H1 (cell line): ENCODE results near the gene SLC25A27. TPM values are rescaled to one million over a fixed set of nuclear protein-coding genes. Genes with fewer than 3 reads are reported as not detected.

Experiments used
- CTCF ChIA-PET: fragments of 300-600 bp; sonication (Branson Sonifier 250); formaldehyde crosslinking; loops from one replicate; lab custom pipeline; 2021; ENCODE audit not compliant: partially characterized antibody; lab: Charles Lee
- POLR2A ChIA-PET: fragments of 300-600 bp; sonication (Branson Sonifier 250); formaldehyde crosslinking; loops from one replicate; lab custom pipeline; 2021; ENCODE audit warnings: inconsistent platforms; ENCODE audit not compliant: partially characterized antibody; lab: Charles Lee
- DNase-seq, 2 experiments: peaks; one replicate each; pipeline versions ENCODE4 v3.0.0 to v3.0.0-alpha.2; 2010 to 2022; ENCODE audit warnings: low spot score in 2 of 2, low read depth in 1 of 2, mixed read lengths in 1 of 2
- FAIRE-seq: peaks from 2 replicates; lab custom pipeline; 2011; peaks lifted over from hg19 to GRCh38; lab: Jason Lieb, UNC
- H2AFZ ChIP-seq: 2 replicates; pipeline ENCODE4 v1.8.1; 2012; ENCODE audit warnings: low read length, inconsistent platforms
- H2AK5ac ChIP-seq: 2 replicates; pipeline ENCODE4 v1.6.1; 2013; ENCODE audit warnings: low read depth, low read length
- H2BK120ac ChIP-seq: replicated peaks from 2 replicates; pipeline ENCODE3; 2013; ENCODE audit warnings: low read depth, low read length, inconsistent platforms
- H2BK12ac ChIP-seq: 2 replicates; pipeline ENCODE4 v1.6.1; 2013; ENCODE audit warnings: low read depth, low read length
- H2BK15ac ChIP-seq: 2 replicates; pipeline ENCODE4 v1.6.1; 2013; ENCODE audit warnings: low read length
- H2BK20ac ChIP-seq: 2 replicates; pipeline ENCODE4 v1.6.1; 2013; ENCODE audit warnings: low read length
- H2BK5ac ChIP-seq: 2 replicates; pipeline ENCODE4 v1.6.1; 2013; ENCODE audit warnings: low read depth, low read length
- H3K14ac ChIP-seq: 2 replicates; pipeline ENCODE4 v1.6.1; 2013; ENCODE audit warnings: inconsistent platforms; ENCODE audit not compliant: insufficient read length
- H3K18ac ChIP-seq: 2 replicates; pipeline ENCODE4 v1.6.1; 2013; ENCODE audit warnings: low read length; ENCODE audit errors: extremely low read depth
- H3K23ac ChIP-seq: 2 replicates; pipeline ENCODE4 v1.6.1; 2013; ENCODE audit warnings: inconsistent platforms; ENCODE audit not compliant: insufficient read length
- H3K23me2 ChIP-seq: 2 replicates; pipeline ENCODE4 v1.6.1; 2013; ENCODE audit warnings: low read depth, low read length
- H3K27ac ChIP-seq: 2 replicates; pipeline ENCODE4 v1.6.1; 2011; ENCODE audit warnings: low read depth, low read length, inconsistent platforms
- H3K27me3 ChIP-seq, 4 experiments: replicated peaks in 1 of 4; 1 replicate in 1 of 4; 2 replicates in 3 of 4; pipeline versions ENCODE4 v1.6.1 to v1.8.1; 2011 to 2013; ENCODE audit warnings: low read length in 3 of 4, mild to moderate bottlenecking in 3 of 4, inconsistent platforms in 2 of 4, mixed read lengths in 2 of 4, moderate library complexity in 1 of 4; ENCODE audit not compliant: control insufficient read depth in 3 of 4, insufficient read depth in 3 of 4; ENCODE audit errors: extremely low read depth in 1 of 4
- H3K36me3 ChIP-seq, 4 experiments: 2 replicates each; pipeline versions ENCODE4 v1.6.1 to v1.8.1; 2011 to 2013; ENCODE audit warnings: mild to moderate bottlenecking in 4 of 4, low read length in 3 of 4, moderate library complexity in 2 of 4, control low read depth in 1 of 4, inconsistent platforms in 1 of 4; ENCODE audit not compliant: insufficient read depth in 4 of 4, control insufficient read depth in 2 of 4
- H3K4ac ChIP-seq: replicated peaks from 2 replicates; pipeline ENCODE3; 2013; ENCODE audit warnings: low read length, low read depth, mixed read lengths, inconsistent platforms; ENCODE audit not compliant: insufficient read length
- H3K4me1 ChIP-seq, 4 experiments: replicated peaks in 1 of 4; 1 replicate in 1 of 4; 2 replicates in 3 of 4; pipeline versions ENCODE4 v1.6.1 to v1.8.1; 2011 to 2013; ENCODE audit warnings: low read length in 3 of 4, inconsistent platforms in 2 of 4, mixed read lengths in 1 of 4; ENCODE audit not compliant: insufficient read depth in 4 of 4, control insufficient read depth in 3 of 4
- H3K4me2 ChIP-seq, 2 experiments: 2 replicates each; pipeline versions ENCODE4 v1.6.1 to v1.8.1; 2011 to 2013; ENCODE audit warnings: low read depth in 2 of 2, low read length in 2 of 2, control low read depth in 1 of 2, inconsistent platforms in 1 of 2, mild to moderate bottlenecking in 1 of 2; ENCODE audit not compliant: insufficient read depth in 1 of 2
- H3K4me3 ChIP-seq, 4 experiments: fragments of 200-600, 300-600 bp in 1 of 4; sonication (generic), shearing (Covaris generic), sonication (Bioruptor Twin) in 1 of 4; 2 replicates each; pipeline versions ENCODE4 v1.5.1 to v1.8.1; 2011 to 2016; ENCODE audit warnings: low read length in 4 of 4, low read depth in 3 of 4, control low read depth in 2 of 4, inconsistent platforms in 2 of 4, mild to moderate bottlenecking in 2 of 4, mixed read lengths in 1 of 4, moderate library complexity in 1 of 4; ENCODE audit not compliant: insufficient read depth in 2 of 4; ENCODE audit errors: extremely low read depth in 1 of 4
- H3K56ac ChIP-seq: replicated peaks from 2 replicates; pipeline ENCODE3; 2013; ENCODE audit warnings: low read depth, mild to moderate bottlenecking, mixed read lengths, low read length, inconsistent platforms; ENCODE audit not compliant: insufficient read length
- H3K79me1 ChIP-seq: 2 replicates; pipeline ENCODE4 v1.6.1; 2013; ENCODE audit warnings: low read depth, low read length, control low read depth
- H3K79me2 ChIP-seq, 2 experiments: 2 replicates each; pipeline versions ENCODE4 v1.6.1 to v1.8.1; 2012 to 2013; ENCODE audit warnings: low read length in 2 of 2, mild to moderate bottlenecking in 2 of 2, inconsistent platforms in 1 of 2; ENCODE audit not compliant: insufficient read depth in 2 of 2, control insufficient read depth in 1 of 2
- H3K9ac ChIP-seq, 4 experiments: replicated peaks in 1 of 4; 1 replicate in 1 of 4; 2 replicates in 3 of 4; pipeline versions ENCODE4 v1.6.1 to v1.8.1; 2011 to 2013; ENCODE audit warnings: low read depth in 3 of 4, low read length in 3 of 4, control low read depth in 2 of 4, mild to moderate bottlenecking in 2 of 4, moderate library complexity in 2 of 4, inconsistent platforms in 1 of 4; ENCODE audit errors: extremely low read depth in 1 of 4
- H3K9me3 ChIP-seq, 2 experiments: 2 replicates each; pipeline versions ENCODE4 v1.6.1 to v1.8.1; 2012 to 2013; ENCODE audit warnings: mild to moderate bottlenecking in 2 of 2, moderate library complexity in 2 of 2, control low read depth in 1 of 2, inconsistent platforms in 1 of 2, low read depth in 1 of 2, low read length in 1 of 2, mixed read lengths in 1 of 2; ENCODE audit not compliant: insufficient read depth in 2 of 2
- H4K20me1 ChIP-seq, 2 experiments: replicated peaks in 1 of 2; 2 replicates each; pipeline versions ENCODE3 to v1.8.1; 2011 to 2013; ENCODE audit warnings: inconsistent platforms in 2 of 2, low read length in 2 of 2, mild to moderate bottlenecking in 1 of 2; ENCODE audit not compliant: insufficient read depth in 2 of 2, control insufficient read depth in 1 of 2
- H4K5ac ChIP-seq: 2 replicates; pipeline ENCODE4 v1.6.1; 2013; ENCODE audit warnings: low read length, low read depth, mixed read lengths, inconsistent platforms; ENCODE audit not compliant: insufficient read length
- H4K8ac ChIP-seq: 2 replicates; pipeline ENCODE4 v1.8.0; 2013; ENCODE audit warnings: mild to moderate bottlenecking, moderate library complexity, low read length, inconsistent platforms; ENCODE audit not compliant: insufficient read depth; ENCODE audit errors: extremely low read depth
- H4K91ac ChIP-seq: replicated peaks from 2 replicates; pipeline ENCODE3; 2013; ENCODE audit warnings: low read length, mixed read lengths, inconsistent platforms; ENCODE audit not compliant: insufficient read length
- TAF7 ChIP-seq: optimal IDR thresholded peaks from 2 replicates; pipeline ENCODE3; 2011; ENCODE audit warnings: low read depth, mild to moderate bottlenecking, inconsistent platforms, low read length, moderate library complexity, borderline replicate concordance
- YY1 ChIP-seq: IDR thresholded peaks from 2 replicates; pipeline ENCODE4 v1.6.1; 2011; ENCODE audit warnings: low read depth, mild to moderate bottlenecking, low read length
- ZNF274 ChIP-seq: IDR thresholded peaks from 2 replicates; pipeline ENCODE4 v1.7.0; 2012; ENCODE audit warnings: low read length, borderline replicate concordance; ENCODE audit errors: extremely low read depth
- polyA plus RNA-seq, 7 experiments: library from polyadenylated mRNA; depleted of rRNA in 3 of 7; stranded (reverse) in 5 of 7; unstranded in 2 of 7; fragments of >200 nt in 5 of 7; fragments of 200-250 nt in 2 of 7; gene quantifications; 1 replicate in 5 of 7; 2 replicates in 1 of 7; 4 replicates in 1 of 7; pipeline versions ENCODE4 v1.2.1 to v1.2.3, GENCODE V29; 2011 to 2013; ENCODE audit warnings: missing spikeins in 2 of 7, mixed read lengths in 2 of 7
- total RNA-seq: library from RNA; stranded (reverse); fragmentation: NEBNext Ultra II Directional; extraction: Animal tissue kit (Norgen Biotek cat#: 25700); gene quantifications from 2 replicates; pipeline ENCODE4 v1.2.1, GENCODE V29; 2021

SLC25A27 gene
- total and polyA plus RNA-seq, 2 of the 8 experiments (the other 6 are each of a cell fraction or from before 2014, with no cell fraction given): 7.3 to 8.4 TPM

DNA sequence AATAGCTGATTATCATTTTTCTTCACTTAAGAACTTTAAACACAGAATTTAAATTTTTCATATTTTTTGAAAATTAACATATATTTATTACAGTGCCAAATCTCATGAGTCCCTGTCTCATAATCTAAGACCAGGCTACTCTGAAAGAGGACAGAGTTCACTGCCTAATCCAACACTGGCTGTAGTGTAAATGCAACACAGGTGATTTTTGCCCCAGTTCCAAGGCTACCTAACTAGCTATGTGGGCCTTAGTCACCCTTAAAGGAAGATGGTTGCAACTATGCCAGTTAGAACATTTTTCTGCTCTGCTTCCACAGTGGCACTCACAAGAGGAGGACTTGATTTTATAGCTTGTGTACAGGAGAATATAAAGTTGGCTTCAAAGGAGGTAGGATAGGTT, 4.9 kb downstream of the SLC25A27 start:
- DNase-seq: no peak
- Histone ChIP-seq H2BK120ac (no peak overlapping the region), H3K9ac (no peak overlapping the region)
- TF ChIP-seq TAF7 (no peak), YY1 (no peak), ZNF274 (no peak)
- TF ChIP-seq, all 59 proteins: peak for 0
- Histone ChIP-seq H2BK12ac (no peak overlapping the region), H2AFZ (no peak overlapping the region), H3K23ac (no peak overlapping the region), H3K14ac (no peak overlapping the region), H3K23me2 (peaks cover 4% of the 10 kb centered on the region), H3K27ac (no peak overlapping the region), H2BK15ac (no peak overlapping the region), H2BK20ac (no peak overlapping the region), H3K79me2 (0 out of 4 replicates have a peak, but pooled peaks cover 0 to 2% of the 10 kb centered on the region in 2 experiments), H4K91ac (no peak overlapping the region), H3K36me3 (no peaks in the 10 kb centered on the region; a peak in 2 of 8 replicates), H3K4ac (no peak overlapping the region), H3K4me2 (no peak overlapping the region), H3K79me1 (no peaks in the 10 kb centered on the region), H2BK5ac (no peak overlapping the region), H4K5ac (no peak overlapping the region), H3K18ac (no peak overlapping the region), H3K4me3 (no peak overlapping the region), H3K9me3 (no peaks in the 10 kb centered on the region), H3K27me3 (peaks cover 0 to 5% (median 2%) of the 10 kb centered on the region in 4 experiments; a peak in 3 of 7 replicates), H3K56ac (no peak overlapping the region), H4K20me1 (peaks cover 0 to 2% of the 10 kb centered on the region in 2 experiments), H3K4me1 (peaks cover 0 to 7% (median 0%) of the 10 kb centered on the region in 4 experiments; a peak in 2 of 7 replicates), H4K8ac (no peak overlapping the region), H2AK5ac (no peak overlapping the region)
- CTCF ChIA-PET: interaction anchor here (0.6 to 2.5 kb wide), 7 partner anchors 10 to 435 kb away, joined by 3 to 14 read pairs (median 4); partner anchors contain the start of gene ANKRD66
- FAIRE-seq: no peak
- POLR2A ChIA-PET: no interaction called here
